Trophoblast cell (in vitro differentiated cells and primary cell): ENCODE data around the gene TBX19.

ENCODE experiments used
- DNase-seq, 2 donors: peaks; one replicate each; pipeline ENCODE4 v3.0.0-alpha.2; 2016
- H2AFZ ChIP-seq: 2 replicates; pipeline ENCODE4 v1.6.1; 2013; ENCODE audit warnings: low read length, moderate library complexity, mild to moderate bottlenecking; ENCODE audit not compliant: insufficient read depth, poor library complexity
- H2AK5ac ChIP-seq: 2 replicates; pipeline ENCODE4 v1.6.1; 2013; ENCODE audit warnings: mild to moderate bottlenecking, low read length
- H2BK120ac ChIP-seq: 2 replicates; pipeline ENCODE4 v1.6.1; 2013; ENCODE audit warnings: low read length, mild to moderate bottlenecking, moderate library complexity; ENCODE audit not compliant: insufficient read depth, poor library complexity
- H2BK12ac ChIP-seq: 2 replicates; pipeline ENCODE4 v1.6.1; 2013; ENCODE audit warnings: mild to moderate bottlenecking, low read length, moderate library complexity
- H2BK5ac ChIP-seq: 2 replicates; pipeline ENCODE4 v1.6.1; 2013; ENCODE audit warnings: low read length, low read depth, moderate library complexity, mild to moderate bottlenecking; ENCODE audit not compliant: poor library complexity
- H3K14ac ChIP-seq: 2 replicates; pipeline ENCODE4 v1.6.1; 2013; ENCODE audit warnings: mild to moderate bottlenecking, low read length
- H3K18ac ChIP-seq: 2 replicates; pipeline ENCODE4 v1.6.1; 2013; ENCODE audit warnings: mild to moderate bottlenecking, low read length
- H3K23ac ChIP-seq: 2 replicates; pipeline ENCODE4 v1.6.1; 2013; ENCODE audit warnings: low read length
- H3K27ac ChIP-seq: 2 replicates; pipeline ENCODE4 v1.5.1; 2013; ENCODE audit warnings: low read depth, mild to moderate bottlenecking, inconsistent platforms, low read length, moderate library complexity
- H3K27me3 ChIP-seq: 2 replicates; pipeline ENCODE4 v1.6.1; 2013; ENCODE audit warnings: inconsistent platforms, mild to moderate bottlenecking, low read length, moderate library complexity; ENCODE audit not compliant: insufficient read depth
- H3K36me3 ChIP-seq, 2 experiments: 1 replicate in 1 of 2; 2 replicates in 1 of 2; pipeline ENCODE4 v1.6.1; 2013; ENCODE audit warnings: low read length in 2 of 2, mild to moderate bottlenecking in 2 of 2, moderate library complexity in 1 of 2; ENCODE audit not compliant: insufficient read depth in 2 of 2, control insufficient read depth in 1 of 2
- H3K4ac ChIP-seq: 2 replicates; pipeline ENCODE4 v1.6.1; 2013; ENCODE audit warnings: low read depth, mild to moderate bottlenecking, low read length, moderate library complexity
- H3K4me1 ChIP-seq, 2 experiments: 1 replicate in 1 of 2; 2 replicates in 1 of 2; pipeline ENCODE4 v1.6.1; 2013; ENCODE audit warnings: low read length in 2 of 2, mild to moderate bottlenecking in 2 of 2, moderate library complexity in 1 of 2; ENCODE audit not compliant: insufficient read depth in 2 of 2, control insufficient read depth in 1 of 2
- H3K4me2 ChIP-seq: 2 replicates; pipeline ENCODE4 v1.6.1; 2013; ENCODE audit warnings: inconsistent platforms, mild to moderate bottlenecking, low read length, moderate library complexity
- H3K4me3 ChIP-seq: 2 replicates; pipeline ENCODE4 v1.5.1; 2013; ENCODE audit warnings: mild to moderate bottlenecking, low read depth, low read length, inconsistent platforms
- H3K79me1 ChIP-seq: one replicate; pipeline ENCODE4 v1.6.1; 2013; ENCODE audit warnings: low read length
- H3K79me2 ChIP-seq: 2 replicates; pipeline ENCODE4 v1.6.1; 2013; ENCODE audit warnings: low read length, mild to moderate bottlenecking; ENCODE audit not compliant: control insufficient read depth, insufficient read depth, poor library complexity
- H3K9ac ChIP-seq: 2 replicates; pipeline ENCODE4 v1.6.1; 2013; ENCODE audit warnings: mild to moderate bottlenecking, low read length
- H3K9me3 ChIP-seq: 2 replicates; pipeline ENCODE4 v1.6.1; 2013; ENCODE audit warnings: low read depth, mild to moderate bottlenecking, control low read depth, inconsistent platforms, low read length; ENCODE audit not compliant: insufficient read depth
- H4K12ac ChIP-seq: 2 replicates; pipeline ENCODE4 v1.6.1; 2013; ENCODE audit warnings: low read depth, mild to moderate bottlenecking, low read length, moderate library complexity
- H4K8ac ChIP-seq: 2 replicates; pipeline ENCODE4 v1.6.1; 2013; ENCODE audit warnings: low read depth, mild to moderate bottlenecking, low read length, moderate library complexity
- H4K91ac ChIP-seq: one replicate; pipeline ENCODE4 v1.6.1; 2013; ENCODE audit warnings: low read depth, mild to moderate bottlenecking, low read length, moderate library complexity
- WGBS: extraction: QIAGEN DNeasy Blood & Tissue Kit; methylation state at CpG from one replicate; pipeline ENCODE4 v1.1.7; 2013; ENCODE audit warnings: missing lambda C conversion rate; ENCODE audit not compliant: insufficient read length, insufficient coverage; ENCODE audit errors: extremely low coverage; 5-methylcytosine and 5-hydroxymethylcytosine counted together

TBX19 gene

GRCh38 chr1:168285971-168286927 is 5.6 kb downstream of the TBX19 start:
- no peak overlapping the region for H2BK5ac ChIP-seq
- no peak overlapping the region for H3K18ac ChIP-seq
- H4K12ac ChIP-seq = no peak overlapping the region
- no peak overlapping the region for H2AFZ ChIP-seq
- no peaks in the 10 kb centered on the region for H3K9me3 ChIP-seq
- H3K4me2 ChIP-seq = no peak overlapping the region
- H3K79me2 ChIP-seq = no peaks in the 10 kb centered on the region
- no peak overlapping the region for H3K9ac ChIP-seq
- H3K27ac ChIP-seq = no peak overlapping the region
- DNase-seq = no peak
- no peak overlapping the region for H2BK12ac ChIP-seq
- no CpG with 5 or more reads among the region's 4 CpGs for WGBS
- H4K91ac ChIP-seq = no peak overlapping the region
- H2BK120ac ChIP-seq = no peak overlapping the region
- no peak overlapping the region for H3K4ac ChIP-seq
- no peak overlapping the region for H3K23ac ChIP-seq
- no peak overlapping the region for H3K14ac ChIP-seq
- no peaks in the 10 kb centered on the region for H3K36me3 ChIP-seq
- H3K4me1 ChIP-seq = no peaks in the 10 kb centered on the region
- H3K79me1 ChIP-seq = no peaks in the 10 kb centered on the region
- H2AK5ac ChIP-seq = no peak overlapping the region
- H3K27me3 ChIP-seq = no peaks in the 10 kb centered on the region
- no peak overlapping the region for H3K4me3 ChIP-seq
- H4K8ac ChIP-seq = no peak overlapping the region

GRCh38 chr1:168287237-168287664 is 6.6 kb downstream of the TBX19 start:
- H3K27ac ChIP-seq = no peak overlapping the region
- H3K27me3 ChIP-seq = no peaks in the 10 kb centered on the region
- H3K18ac ChIP-seq = no peak overlapping the region
- H3K4me1 ChIP-seq = no peaks in the 10 kb centered on the region
- H3K14ac ChIP-seq = no peak overlapping the region
- no peak overlapping the region for H4K8ac ChIP-seq
- H4K12ac ChIP-seq = no peak overlapping the region
- no peak overlapping the region for H4K91ac ChIP-seq
- DNase-seq = no peak
- no peak overlapping the region for H3K4me3 ChIP-seq
- no peaks in the 10 kb centered on the region for H3K79me2 ChIP-seq
- no peak overlapping the region for H2AK5ac ChIP-seq
- H3K9me3 ChIP-seq = no peaks in the 10 kb centered on the region
- no peak overlapping the region for H3K4me2 ChIP-seq
- H2BK5ac ChIP-seq = no peak overlapping the region
- WGBS = no CpG with 5 or more reads among the region's 1 CpG
- H2BK120ac ChIP-seq = no peak overlapping the region
- no peak overlapping the region for H3K23ac ChIP-seq
- H3K4ac ChIP-seq = no peak overlapping the region
- H3K79me1 ChIP-seq = no peaks in the 10 kb centered on the region
- H2BK12ac ChIP-seq = no peak overlapping the region
- no peaks in the 10 kb centered on the region for H3K36me3 ChIP-seq
- no peak overlapping the region for H2AFZ ChIP-seq
- H3K9ac ChIP-seq = no peak overlapping the region

- Histone ChIP-seq H2AK5ac (no peak overlapping the region), H3K14ac (no peak overlapping the region), H3K4ac (no peak overlapping the region), H3K9me3 (no peaks in the 10 kb centered on the region), H4K12ac (no peak overlapping the region), H3K27ac (no peak overlapping the region), H3K4me1 (no peaks in the 10 kb centered on the region), H3K79me1 (no peaks in the 10 kb centered on the region), H3K4me2 (no peak overlapping the region), H3K18ac (no peak overlapping the region), H3K36me3 (no peaks in the 10 kb centered on the region), H3K79me2 (no peaks in the 10 kb centered on the region), H4K8ac (no peak overlapping the region), H3K23ac (no peak overlapping the region), H3K9ac (no peak overlapping the region), H2AFZ (no peak overlapping the region), H2BK120ac (no peak overlapping the region), H3K4me3 (no peak overlapping the region), H4K91ac (no peak overlapping the region), H3K27me3 (no peaks in the 10 kb centered on the region), H2BK5ac (no peak overlapping the region), H2BK12ac (no peak overlapping the region)
- DNase-seq = no peak
- no CpG with 5 or more reads among the region's 3 CpGs for WGBS
Observed at GRCh38 chr1:168288311-168289052, 7.8 kb downstream of the TBX19 start.

- no peak overlapping the region for H4K91ac ChIP-seq
- H2BK120ac ChIP-seq = no peak overlapping the region
- H2BK5ac ChIP-seq = no peak overlapping the region
- no CpG with 5 or more reads among the region's 15 CpGs for WGBS
- DNase-seq = no peak
- no peak overlapping the region for H4K12ac ChIP-seq
- no peak overlapping the region for H3K4ac ChIP-seq
- no peak overlapping the region for H2AK5ac ChIP-seq
- H3K4me2 ChIP-seq = no peak overlapping the region
- H3K14ac ChIP-seq = no peak overlapping the region
- no peak overlapping the region for H2BK12ac ChIP-seq
- H3K18ac ChIP-seq = no peak overlapping the region
- no peaks in the 10 kb centered on the region for H3K79me1 ChIP-seq
- H3K9ac ChIP-seq = no peak overlapping the region
- H3K23ac ChIP-seq = no peak overlapping the region
- no peak overlapping the region for H3K27ac ChIP-seq
- H3K79me2 ChIP-seq = no peaks in the 10 kb centered on the region
- H4K8ac ChIP-seq = no peak overlapping the region
- H3K27me3 ChIP-seq = no peaks in the 10 kb centered on the region
- H3K9me3 ChIP-seq = no peaks in the 10 kb centered on the region
- no peaks in the 10 kb centered on the region for H3K4me1 ChIP-seq
- H3K4me3 ChIP-seq = no peak overlapping the region
- H3K36me3 ChIP-seq = no peaks in the 10 kb centered on the region
- no peak overlapping the region for H2AFZ ChIP-seq
Observed at GRCh38 chr1:168291222-168291837, 10.7 kb downstream of the TBX19 start.
